HK-2 (cell line): ENCODE data around the gene FOXK2.

ENCODE experiments used
- DNase-seq: peaks from one replicate; pipeline ENCODE4 v3.0.0-alpha.2; 2018; ENCODE audit not compliant: unreplicated experiment

Gene FOXK2

GRCh38 chr17:82590216-82590615, 70.7 kb downstream of the FOXK2 start:
- no peak for DNase-seq

GRCh38 chr17:82590881-82591539, 71.5 kb downstream of the FOXK2 start:
- DNase-seq = no peak

- no peak for DNase-seq
These were observed 72.8 kb downstream of the FOXK2 start for GRCh38 chr17:82592289-82592766.

- DNase-seq = peak; percentile 65
These were observed 73.4 kb downstream of the FOXK2 start for GRCh38 chr17:82592767-82593589.

- DNase-seq = no peak
These were observed 74.1 kb downstream of the FOXK2 start for GRCh38 chr17:82593590-82594087.

DNA sequence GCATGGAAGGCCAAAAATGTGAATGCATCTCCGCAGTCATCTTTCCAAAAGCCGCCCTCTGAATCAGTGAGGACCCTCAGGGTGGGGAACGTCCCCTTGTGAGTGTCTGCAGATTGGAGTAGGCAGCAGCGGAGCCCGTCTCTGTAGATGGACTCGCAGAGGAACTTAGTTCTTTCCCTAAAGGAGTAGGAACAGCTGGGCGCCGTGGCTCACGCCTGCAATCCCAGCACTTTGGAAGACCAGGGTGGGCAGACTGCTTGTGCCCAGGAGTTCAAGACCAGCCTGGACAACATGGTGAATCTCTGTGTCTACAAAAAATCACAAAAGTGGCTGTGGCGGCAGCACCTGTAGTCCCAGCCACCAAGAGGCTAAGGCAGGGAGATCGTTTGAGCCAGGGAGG, 75.0 kb downstream of the FOXK2 start:
- no peak for DNase-seq

DNA sequence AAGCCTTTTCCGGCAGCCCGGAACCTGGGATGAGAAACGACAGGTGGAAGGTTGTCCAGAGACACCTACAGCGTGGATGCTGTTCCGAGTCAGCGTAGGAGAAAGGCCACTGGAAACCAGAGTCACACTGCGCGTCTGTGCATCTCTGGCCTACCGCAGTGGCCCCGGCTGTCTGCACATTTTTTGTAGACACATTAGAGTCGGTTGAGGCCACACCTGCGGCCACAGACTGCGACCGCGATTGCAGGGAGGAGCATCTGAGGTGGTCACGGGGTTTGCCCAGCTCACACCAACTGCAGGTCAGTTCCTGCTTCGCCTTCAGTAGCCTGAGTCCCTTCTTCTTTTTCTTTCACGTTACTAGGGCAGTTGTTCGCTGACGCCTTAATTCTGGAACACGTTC, 76.4 kb downstream of the FOXK2 start:
- DNase-seq = no peak

GRCh38 chr17:82596296-82596695, 76.8 kb downstream of the FOXK2 start:
- DNase-seq = no peak

DNA sequence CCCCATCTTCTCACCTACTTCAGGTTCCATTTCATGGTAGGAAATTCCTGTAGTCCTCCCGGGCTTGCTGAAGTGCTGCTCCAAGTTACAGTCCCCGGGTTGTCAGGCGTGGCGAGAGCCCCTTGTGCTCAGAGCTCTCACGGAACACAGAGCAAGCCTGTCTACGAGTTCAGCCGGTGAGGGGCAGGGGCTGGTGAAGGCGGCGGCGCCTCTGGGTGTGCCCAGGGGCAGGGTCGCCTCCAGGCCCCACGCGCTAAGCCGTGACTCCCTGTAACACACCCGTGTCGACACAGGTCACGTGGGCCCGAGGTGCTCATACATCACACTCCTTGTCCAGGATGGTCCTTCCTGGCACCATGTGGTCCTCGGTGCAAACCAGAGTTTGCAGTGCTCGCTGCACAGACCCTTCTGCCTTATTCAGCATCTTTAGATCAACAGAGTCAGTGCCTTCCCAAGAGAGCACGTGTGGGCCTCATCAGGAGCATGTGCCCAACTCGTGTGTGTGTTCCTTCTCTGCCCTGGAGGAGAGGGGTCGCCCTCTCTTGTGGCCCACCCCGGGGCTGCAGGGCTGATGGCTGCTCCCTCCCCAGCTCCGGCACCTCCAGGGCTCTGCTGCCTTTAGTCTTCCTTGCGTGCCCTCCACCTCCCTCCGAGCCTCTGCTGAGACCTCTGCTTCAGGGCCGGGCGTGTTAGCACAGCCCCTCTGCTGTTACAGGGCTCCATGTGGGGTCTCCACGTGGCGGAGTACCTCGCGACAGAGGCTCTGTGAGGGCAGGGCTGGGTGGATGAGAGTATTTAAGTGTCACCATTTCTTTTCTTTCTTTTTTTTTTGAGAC, 77.5 kb downstream of the FOXK2 start:
- no peak for DNase-seq

DNA sequence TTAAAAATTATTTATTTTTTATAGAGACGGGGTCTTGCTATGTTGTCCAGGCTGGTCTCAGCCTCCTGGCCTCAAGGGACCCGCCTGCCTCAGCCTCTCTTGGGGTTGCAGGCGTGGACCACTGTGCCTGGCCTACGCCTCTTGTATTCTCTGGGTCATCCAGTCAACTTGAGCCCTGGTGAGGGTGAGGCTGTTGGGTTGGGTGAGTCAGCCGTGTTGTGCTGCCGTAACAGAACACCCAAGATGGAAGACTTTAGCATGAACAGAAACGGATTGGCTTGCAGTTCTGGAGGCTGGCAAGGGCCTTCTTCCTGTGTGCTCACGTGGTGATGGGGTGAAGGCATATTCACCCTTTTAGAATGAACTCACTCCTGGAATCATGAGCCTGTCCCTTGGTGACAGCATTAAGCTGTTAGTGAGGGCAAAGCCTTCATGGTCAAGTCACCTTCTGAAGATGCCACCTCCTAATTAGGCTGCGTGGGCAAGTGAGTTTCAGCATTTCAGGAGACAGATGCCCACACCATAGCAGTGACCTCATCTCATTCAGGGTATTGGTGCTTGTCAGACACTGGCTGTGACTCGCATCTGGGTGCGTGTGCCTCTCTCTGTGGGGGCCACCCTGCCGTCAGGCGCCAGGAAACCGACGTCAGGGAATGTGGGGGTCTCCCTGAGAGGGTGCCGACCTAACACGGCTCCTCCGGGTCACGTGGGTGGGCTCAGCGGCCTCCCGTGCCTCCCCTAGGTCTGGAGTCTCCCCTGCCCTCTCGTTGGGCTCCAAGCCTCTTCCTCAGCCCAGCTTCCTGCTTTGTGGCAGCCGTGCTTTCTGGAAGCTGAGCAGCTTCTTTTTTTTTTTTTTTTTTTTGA, 79.0 kb downstream of the FOXK2 start:
- DNase-seq = peak; percentile 42

GRCh38 chr17:82599674-82600661, 80.4 kb downstream of the FOXK2 start:
- no peak for DNase-seq

- no peak for DNase-seq
These were observed 81.4 kb downstream of the FOXK2 start for GRCh38 chr17:82600731-82601446.

GRCh38 chr17:82601447-82602000, 82.0 kb downstream of the FOXK2 start:
- no peak for DNase-seq

- DNase-seq = no peak
These were observed 83.0 kb downstream of the FOXK2 start for GRCh38 chr17:82602487-82602886.

- no peak for DNase-seq
These were observed 83.6 kb downstream of the FOXK2 start for GRCh38 chr17:82602986-82603710.

DNA sequence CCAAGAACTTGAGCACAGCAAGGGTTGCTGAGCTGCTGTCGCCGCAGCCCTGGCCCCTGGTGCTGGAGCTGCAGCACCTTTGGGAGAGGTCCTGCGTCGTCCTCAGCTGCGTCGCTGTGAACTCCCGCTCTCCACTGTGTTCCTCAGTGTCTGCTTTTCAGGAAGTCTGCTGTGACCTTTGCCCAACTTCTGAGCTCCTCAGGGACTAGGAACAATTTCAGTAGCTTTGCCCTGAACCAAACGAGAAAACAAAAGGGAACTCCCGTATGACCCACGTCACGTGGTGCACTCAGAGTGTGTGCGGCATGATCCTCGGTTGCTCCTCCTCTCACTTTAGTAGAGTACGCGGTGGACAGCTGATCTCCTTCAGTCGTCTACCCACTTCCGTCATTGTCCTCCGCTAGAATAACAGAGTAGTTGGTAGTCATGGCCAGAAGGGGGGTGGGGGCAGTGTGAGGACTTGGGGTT, 84.5 kb downstream of the FOXK2 start:
- DNase-seq = no peak

GRCh38 chr17:82604532-82604931, 85.0 kb downstream of the FOXK2 start:
- no peak for DNase-seq

DNA sequence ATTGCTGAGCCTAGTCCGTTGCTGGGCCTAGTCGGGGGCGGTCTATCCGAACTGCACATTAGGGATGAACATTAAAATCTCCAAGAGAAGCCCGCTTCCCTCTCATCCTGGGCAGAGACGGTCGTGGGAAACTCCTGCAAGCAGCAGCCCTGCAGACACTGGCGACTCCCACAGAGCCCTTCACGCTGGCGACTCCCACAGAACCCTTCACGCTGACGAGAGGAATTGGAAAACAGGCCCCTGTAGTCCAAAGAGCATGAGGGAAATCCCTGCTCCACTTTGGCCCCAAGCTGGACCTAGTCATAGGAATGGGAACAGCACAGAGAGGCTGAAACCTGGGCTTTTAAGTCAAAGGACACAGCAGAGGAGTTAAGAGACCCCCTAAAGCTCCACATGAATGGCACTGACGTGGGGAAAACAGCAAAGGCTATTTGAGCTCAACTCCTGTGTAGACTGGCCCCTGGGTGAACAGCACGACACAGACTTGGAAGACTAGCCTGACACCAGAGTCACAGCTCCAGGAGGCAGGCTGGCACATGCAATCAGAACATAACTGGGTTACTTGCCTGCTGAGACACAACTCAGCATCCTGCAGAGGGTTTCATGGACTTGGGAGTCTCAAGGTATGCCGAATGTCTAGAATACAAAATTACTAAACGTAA, 86.5 kb downstream of the FOXK2 start:
- no peak for DNase-seq
